ENCODE measurements around the gene ARHGEF4.

ARHGEF4 gene

GRCh38 chr2:130836501-130837174, at the start of gene ARHGEF4:
Gene ARHGEF4 (plus strand): TSS chr2:130836914. CDS start chr2:130836954, 40 bp downstream.
- peaks cover 23 to 69% (median 63%) of the 10 kb centered on the region in 10 experiments for H3K4me1 ChIP-seq
- H3K9ac ChIP-seq: peak within 1 kb of the TSS; percentile 37 to 71 (median 55); a peak in 19 of 22 replicates
- peak within 1 kb of the TSS in 5 of 11 experiments; percentile 18 to 34 (median 25); a peak in 5 of 22 replicates for H3K27ac ChIP-seq
- peaks cover 0 to 24% (median 3%) of the 10 kb centered on the region in 11 experiments; a peak in 6 of 22 replicates for H4K20me1 ChIP-seq
- peak within 1 kb of the TSS; percentile 92 to 99 (median 96) for H3K4me2 ChIP-seq
- H3K4me3 ChIP-seq: peak within 1 kb of the TSS; percentile 52 to 71 (median 62)
- TF ChIP-seq Cebpa-rat (IDR thresholded peaks at IDR 0.05): no peak
- H3K9me3 ChIP-seq (replicated peaks in 1 of 11): no peaks in the 10 kb centered on the region
- H3K36me3 ChIP-seq: no peaks in the 10 kb centered on the region
- peaks cover 37 to 60% (median 49%) of the 10 kb centered on the region in 11 experiments for H3K27me3 ChIP-seq

GRCh38 chr2:130787841-130788240, 48.9 kb upstream of the ARHGEF4 start:
- Histone ChIP-seq H3K27me3 (no peaks in the 10 kb centered on the region), H3K4me1 (peaks cover 0 to 11% (median 0%) of the 10 kb centered on the region in 10 experiments; a peak in 4 of 20 replicates), H3K4me3 (no peak overlapping the region), H3K4me2 (no peak overlapping the region), H4K20me1 (no peaks in the 10 kb centered on the region; a peak in 1 of 22 replicates), H3K9ac (no peak overlapping the region), H3K36me3 (no peaks in the 10 kb centered on the region), H3K27ac (no peak overlapping the region), H3K9me3 (replicated peaks in 1 of 11) (peaks cover 0 to 9% (median 0%) of the 10 kb centered on the region in 11 experiments; a peak in 5 of 22 replicates)
- TF ChIP-seq Cebpa-rat (IDR thresholded peaks at IDR 0.05): no peak

GRCh38 chr2:130790312-130790711, 46.4 kb upstream of the ARHGEF4 start:
- H3K9ac ChIP-seq: no peak overlapping the region
- H3K9me3 ChIP-seq (replicated peaks in 1 of 11): no peaks in the 10 kb centered on the region; a peak in 1 of 22 replicates
- H3K27me3 ChIP-seq: no peaks in the 10 kb centered on the region
- peaks cover 19 to 30% (median 21%) of the 10 kb centered on the region in 10 experiments for H3K4me1 ChIP-seq
- H3K4me2 ChIP-seq: no peak overlapping the region
- TF ChIP-seq Cebpa-rat (IDR thresholded peaks at IDR 0.05): no peak
- H3K4me3 ChIP-seq: no peak overlapping the region
- no peaks in the 10 kb centered on the region for H3K36me3 ChIP-seq
- H3K27ac ChIP-seq: no peak overlapping the region
- H4K20me1 ChIP-seq: no peaks in the 10 kb centered on the region; a peak in 1 of 22 replicates

- Histone ChIP-seq H3K4me1 (peaks cover 26 to 37% (median 28%) of the 10 kb centered on the region in 10 experiments), H3K27me3 (no peaks in the 10 kb centered on the region), H3K9ac (no peak overlapping the region), H3K4me2 (peak overlapping the region in 3 of 11 experiments; percentile 18 to 41 (median 34); a peak in 2 of 22 replicates), H3K36me3 (no peaks in the 10 kb centered on the region), H3K27ac (no peak overlapping the region), H3K9me3 (replicated peaks in 1 of 11) (no peaks in the 10 kb centered on the region; a peak in 1 of 22 replicates), H4K20me1 (no peaks in the 10 kb centered on the region), H3K4me3 (no peak overlapping the region)
- TF ChIP-seq Cebpa-rat (IDR thresholded peaks at IDR 0.05): no peak
Measured at GRCh38 chr2:130790804-130791616, 45.7 kb upstream of the ARHGEF4 start.

GRCh38 chr2:130791617-130791939, 45.1 kb upstream of the ARHGEF4 start:
- Histone ChIP-seq H3K9me3 (replicated peaks in 1 of 11) (no peaks in the 10 kb centered on the region), H3K27me3 (no peaks in the 10 kb centered on the region), H3K4me3 (no peak overlapping the region), H4K20me1 (no peaks in the 10 kb centered on the region), H3K4me2 (peak overlapping the region in 3 of 11 experiments; percentile 18 to 41 (median 34); a peak in 3 of 22 replicates), H3K9ac (no peak overlapping the region), H3K36me3 (no peaks in the 10 kb centered on the region), H3K27ac (no peak overlapping the region), H3K4me1 (peaks cover 31 to 42% (median 33%) of the 10 kb centered on the region in 10 experiments)
- no peak for TF ChIP-seq Cebpa-rat (IDR thresholded peaks at IDR 0.05)

GRCh38 chr2:130795431-130795830, 41.3 kb upstream of the ARHGEF4 start:
- Histone ChIP-seq H3K9me3 (replicated peaks in 1 of 11) (no peaks in the 10 kb centered on the region), H3K27me3 (0 out of 22 replicates have a peak, but pooled peaks cover 0 to 5% (median 0%) of the 10 kb centered on the region in 11 experiments), H3K4me1 (peaks cover 47 to 58% (median 52%) of the 10 kb centered on the region in 10 experiments), H3K36me3 (no peaks in the 10 kb centered on the region), H3K4me3 (no peak overlapping the region), H3K9ac (no peak overlapping the region), H3K4me2 (peak overlapping the region; percentile 8 to 75 (median 66); a peak in 18 of 22 replicates), H4K20me1 (no peaks in the 10 kb centered on the region), H3K27ac (peak overlapping the region in 2 of 11 experiments; percentile 15 to 18; a peak in 1 of 22 replicates)
- no peak for TF ChIP-seq Cebpa-rat (IDR thresholded peaks at IDR 0.05)

- H3K36me3 ChIP-seq: no peaks in the 10 kb centered on the region
- no peak overlapping the region for H3K27ac ChIP-seq
- H3K4me3 ChIP-seq: no peak overlapping the region
- H3K4me1 ChIP-seq: peaks cover 47 to 58% (median 51%) of the 10 kb centered on the region in 10 experiments
- no peaks in the 10 kb centered on the region for H4K20me1 ChIP-seq
- H3K27me3 ChIP-seq: 0 out of 22 replicates have a peak, but pooled peaks cover 0 to 5% (median 0%) of the 10 kb centered on the region in 11 experiments
- H3K9ac ChIP-seq: no peak overlapping the region
- H3K9me3 ChIP-seq (replicated peaks in 1 of 11): no peaks in the 10 kb centered on the region
- TF ChIP-seq Cebpa-rat (IDR thresholded peaks at IDR 0.05): no peak
- H3K4me2 ChIP-seq: peak overlapping the region in 7 of 11 experiments; percentile 8 to 75 (median 65); a peak in 12 of 22 replicates
Measured at GRCh38 chr2:130796290-130796689, 40.4 kb upstream of the ARHGEF4 start.

GRCh38 chr2:130797493-130798435, 39.0 kb upstream of the ARHGEF4 start:
- no peak for TF ChIP-seq Cebpa-rat (IDR thresholded peaks at IDR 0.05)
- peak overlapping the region; percentile 68 to 87 (median 76) for H3K4me3 ChIP-seq
- peak overlapping the region; percentile 73 to 93 (median 83) for H3K27ac ChIP-seq
- H3K36me3 ChIP-seq: no peaks in the 10 kb centered on the region
- H3K9ac ChIP-seq: peak overlapping the region; percentile 75 to 94 (median 85)
- H3K4me2 ChIP-seq: peak overlapping the region; percentile 74 to 98 (median 89)
- H3K9me3 ChIP-seq (replicated peaks in 1 of 11): no peaks in the 10 kb centered on the region
- peaks cover 43 to 58% (median 51%) of the 10 kb centered on the region in 10 experiments for H3K4me1 ChIP-seq
- no peaks in the 10 kb centered on the region for H4K20me1 ChIP-seq
- 0 out of 22 replicates have a peak, but pooled peaks cover 0 to 5% (median 0%) of the 10 kb centered on the region in 11 experiments for H3K27me3 ChIP-seq
